H9 (cell line): ENCODE results near the gene RAD21L1. TPM values are rescaled to one million over a fixed set of nuclear protein-coding genes. Genes with fewer than 3 reads are reported as not detected.

Experiments
- DNase-seq: peaks from one replicate; pipeline ENCODE4 v3.0.0-alpha.2; 2017
- H2AFZ ChIP-seq: one replicate; pipeline ENCODE4 v1.6.1; 2013; ENCODE audit warnings: mild to moderate bottlenecking, low read length, control low read depth, moderate library complexity
- H2AK5ac ChIP-seq: 2 replicates; pipeline ENCODE4 v1.6.1; 2013; ENCODE audit warnings: low read length, control low read depth, mixed read lengths; ENCODE audit not compliant: insufficient read length
- H2BK120ac ChIP-seq: one replicate; pipeline ENCODE4 v1.6.1; 2013; ENCODE audit warnings: low read depth, mild to moderate bottlenecking, low read length, control low read depth, inconsistent platforms; ENCODE audit not compliant: poor library complexity, severe bottlenecking
- H2BK12ac ChIP-seq: 2 replicates; pipeline ENCODE4 v1.6.1; 2013; ENCODE audit warnings: low read length, control low read depth, mixed read lengths, low read depth; ENCODE audit not compliant: insufficient read length
- H2BK15ac ChIP-seq: 2 replicates; pipeline ENCODE4 v1.6.1; 2013; ENCODE audit warnings: low read depth, low read length, control low read depth
- H2BK20ac ChIP-seq: one replicate; pipeline ENCODE4 v1.6.1; 2013; ENCODE audit warnings: low read depth, mild to moderate bottlenecking, low read length, control low read depth, inconsistent platforms; ENCODE audit not compliant: poor library complexity, severe bottlenecking
- H2BK5ac ChIP-seq: 2 replicates; pipeline ENCODE4 v1.6.1; 2013; ENCODE audit warnings: low read length, control low read depth, mixed read lengths; ENCODE audit not compliant: insufficient read length
- H3K14ac ChIP-seq: 2 replicates; pipeline ENCODE4 v1.6.1; 2013; ENCODE audit warnings: low read length, control low read depth; ENCODE audit not compliant: insufficient read depth
- H3K18ac ChIP-seq: 2 replicates; pipeline ENCODE4 v1.6.1; 2013; ENCODE audit warnings: low read depth, mild to moderate bottlenecking, mixed read lengths, low read length, control low read depth; ENCODE audit not compliant: insufficient read length
- H3K23ac ChIP-seq: 2 replicates; pipeline ENCODE4 v1.6.1; 2013; ENCODE audit warnings: low read length, control low read depth, mixed read lengths, low read depth; ENCODE audit not compliant: insufficient read length
- H3K23me2 ChIP-seq: 2 replicates; pipeline ENCODE4 v1.6.1; 2013; ENCODE audit warnings: low read depth, mild to moderate bottlenecking, mixed read lengths, low read length, control low read depth; ENCODE audit not compliant: insufficient read length, poor library complexity, severe bottlenecking
- H3K27ac ChIP-seq: 2 replicates; pipeline ENCODE4 v1.5.1; 2013; ENCODE audit warnings: low read length, control low read depth, mixed read lengths, low read depth; ENCODE audit not compliant: insufficient read length
- H3K27me3 ChIP-seq: 2 replicates; pipeline ENCODE4 v1.6.1; 2013; ENCODE audit warnings: low read length, control low read depth, inconsistent platforms; ENCODE audit not compliant: insufficient read depth
- H3K4ac ChIP-seq: 2 replicates; pipeline ENCODE4 v1.6.1; 2013; ENCODE audit warnings: low read depth, mild to moderate bottlenecking, control low read depth, inconsistent platforms, low read length, moderate library complexity
- H3K4me1 ChIP-seq: 2 replicates; pipeline ENCODE4 v1.6.1; 2013; ENCODE audit warnings: low read length, control low read depth, inconsistent platforms; ENCODE audit not compliant: insufficient read depth
- H3K4me2 ChIP-seq: 2 replicates; pipeline ENCODE4 v1.6.1; 2013; ENCODE audit warnings: low read length, control low read depth, mixed read lengths; ENCODE audit not compliant: insufficient read length, insufficient read depth
- H3K56ac ChIP-seq: 2 replicates; pipeline ENCODE4 v1.6.1; 2013; ENCODE audit warnings: low read depth, mild to moderate bottlenecking, mixed read lengths, low read length, control low read depth; ENCODE audit not compliant: insufficient read length
- H3K79me1 ChIP-seq: 2 replicates; pipeline ENCODE4 v1.6.1; 2013; ENCODE audit warnings: low read depth, mild to moderate bottlenecking, moderate library complexity, low read length, control low read depth, inconsistent platforms; ENCODE audit not compliant: insufficient read depth, poor library complexity, severe bottlenecking
- H3K79me2 ChIP-seq: 2 replicates; pipeline ENCODE4 v1.6.1; 2013; ENCODE audit warnings: low read length, control low read depth, inconsistent platforms; ENCODE audit not compliant: insufficient read depth
- H3K9ac ChIP-seq: 2 replicates; pipeline ENCODE4 v1.6.1; 2013; ENCODE audit warnings: low read length, control low read depth, mixed read lengths; ENCODE audit not compliant: insufficient read length; ENCODE audit errors: extremely low read depth
- H3K9me3 ChIP-seq: one replicate; pipeline ENCODE4 v1.6.1; 2013; ENCODE audit warnings: low read depth, low read length, inconsistent platforms; ENCODE audit not compliant: control insufficient read depth
- H3T11ph ChIP-seq: one replicate; pipeline ENCODE4 v1.6.1; 2013; ENCODE audit warnings: mild to moderate bottlenecking, low read length, control low read depth, inconsistent platforms
- H4K20me1 ChIP-seq: one replicate; pipeline ENCODE4 v1.6.1; 2013; ENCODE audit not compliant: control insufficient read depth, insufficient read length, insufficient read depth
- H4K5ac ChIP-seq: 2 replicates; pipeline ENCODE4 v1.6.1; 2013; ENCODE audit warnings: low read depth, mild to moderate bottlenecking, mixed read lengths, low read length, control low read depth; ENCODE audit not compliant: insufficient read length
- H4K8ac ChIP-seq: replicated peaks from 2 replicates; pipeline ENCODE4 v1.6.1; 2013; ENCODE audit warnings: low read length, control low read depth, mixed read lengths, low read depth; ENCODE audit not compliant: insufficient read length
- H4K91ac ChIP-seq: 2 replicates; pipeline ENCODE4 v1.6.1; 2013; ENCODE audit warnings: low read depth, mild to moderate bottlenecking, moderate library complexity, mixed read lengths, low read length, control low read depth; ENCODE audit not compliant: insufficient read length
- H3K27ac Mint-ChIP-seq, 3 experiments: 2 replicates in 2 of 3; 3 replicates in 1 of 3; pipeline ENCODE4 v1.8.0; 2020 to 2021; ENCODE audit warnings: mixed read lengths in 3 of 3, mild to moderate bottlenecking in 1 of 3, moderate library complexity in 1 of 3
- H3K27me3 Mint-ChIP-seq: 2 replicates; pipeline ENCODE4 v1.8.0; 2021; ENCODE audit warnings: low read depth, mild to moderate bottlenecking, moderate library complexity, mixed read lengths
- H3K36me3 Mint-ChIP-seq, 3 experiments: 2 replicates in 2 of 3; 3 replicates in 1 of 3; pipeline ENCODE4 v1.8.0; 2020 to 2021; ENCODE audit warnings: low read depth in 3 of 3, mixed read lengths in 3 of 3; ENCODE audit not compliant: insufficient read depth in 1 of 3
- H3K4me1 Mint-ChIP-seq, 2 experiments: 2 replicates each; pipeline ENCODE4 v1.8.0; 2020; ENCODE audit warnings: mixed read lengths in 2 of 2
- H3K4me3 Mint-ChIP-seq, 2 experiments: 2 replicates in 1 of 2; 3 replicates in 1 of 2; pipeline ENCODE4 v1.8.0; 2020 to 2021; ENCODE audit warnings: mild to moderate bottlenecking in 2 of 2, mixed read lengths in 2 of 2, moderate library complexity in 1 of 2
- H3K9me3 Mint-ChIP-seq, 2 experiments: 2 replicates in 1 of 2; 3 replicates in 1 of 2; pipeline ENCODE4 v1.8.0; 2020; ENCODE audit warnings: mild to moderate bottlenecking in 2 of 2, mixed read lengths in 2 of 2, moderate library complexity in 1 of 2
- CTCF ChIP-seq: fragments of 200-600 bp; sonication (generic); conservative IDR thresholded peaks from 3 replicates; pipeline ENCODE4 v1.8.0; 2021; ENCODE audit warnings: antibody characterized with exemption, mild to moderate bottlenecking
- WGBS: extraction: QIAGEN DNeasy Blood & Tissue Kit; methylation state at CpG from one replicate; pipeline ENCODE4 v1.1.7; 2013; ENCODE audit warnings: missing lambda C conversion rate, low lambda C conversion rate, mixed read lengths; ENCODE audit not compliant: insufficient read length; ENCODE audit errors: extremely low coverage; 5-methylcytosine and 5-hydroxymethylcytosine counted together
- total RNA-seq: library from RNA; stranded (reverse); gene quantifications from 2 replicates; pipeline ENCODE4 v1.2.1, GENCODE V29; 2021

The RAD21L1 gene
- total RNA-seq, 1 experiment from 2014 or later, result not detected

GRCh38 chr20:1304710-1305515 lies 79.1 kb downstream of the RAD21L1 start:
- Histone ChIP-seq H3K27me3 (no peaks in the 10 kb centered on the region), H3K14ac (no peak overlapping the region), H3K23me2 (no peaks in the 10 kb centered on the region), H3K27ac (no peak overlapping the region), H4K8ac (no peak overlapping the region), H2BK15ac (no peak overlapping the region), H3K56ac (no peak overlapping the region), H3K4me1 (no peaks in the 10 kb centered on the region; the same call in 1 of the 2 replicates), H4K20me1 (no peaks in the 10 kb centered on the region), H2AFZ (no peak overlapping the region), H3K4me2 (no peak overlapping the region), H3K9ac (no peak overlapping the region), H3K79me2 (no peaks in the 10 kb centered on the region), H2BK120ac (no peak overlapping the region), H3K18ac (no peak overlapping the region), H3K79me1 (no peaks in the 10 kb centered on the region), H3K9me3 (no peaks in the 10 kb centered on the region), H4K91ac (no peak overlapping the region), H3K4ac (no peak overlapping the region), H2BK5ac (no peak overlapping the region), H3K23ac (no peak overlapping the region), H2AK5ac (no peak overlapping the region), H3T11ph (no peak overlapping the region), H2BK12ac (no peak overlapping the region), H2BK20ac (no peak overlapping the region), H4K5ac (peak overlapping the region; percentile 16)
- Mint-ChIP-seq H3K36me3 (no peaks in the 10 kb centered on the region; a peak in 1 of 7 replicates), H3K27me3 (no peaks in the 10 kb centered on the region), H3K4me1 (peaks cover 18 to 28% of the 10 kb centered on the region in 2 experiments), H3K27ac (peak overlapping the region in 1 of 3 experiments; percentile 39; a peak in 2 of 7 replicates), H3K9me3 (no peaks in the 10 kb centered on the region), H3K4me3 (no peak overlapping the region; a peak in 1 of 5 replicates)
- no peak for DNase-seq
- WGBS, result no CpG with 5 or more reads among the region's 31 CpGs
- no peak for TF ChIP-seq CTCF

Other genes starting within 250 kb of the RAD21L1 start
- gene RSPO4, start 223.7 kb upstream of the RAD21L1 start, total RNA-seq, result 5.0 and 6.7 TPM in 2 replicates
- gene PSMF1, start 107.4 kb upstream of the RAD21L1 start, total RNA-seq, result 90.8 and 93.9 TPM in 2 replicates
- gene TMEM74B, start 41.1 kb upstream of the RAD21L1 start, total RNA-seq, result 4.9 and 6.2 TPM in 2 replicates
- 0.13 TPM in 1 of 2 replicates, not detected in the other for gene C20orf202, start 22.6 kb upstream of the RAD21L1 start, total RNA-seq
- 1.8 TPM in 2 replicates for gene SNPH, start 40.2 kb downstream of the RAD21L1 start, total RNA-seq
- 1.9 and 3.1 TPM in 2 replicates for gene SDCBP2, start 103.1 kb downstream of the RAD21L1 start, total RNA-seq
- gene FKBP1A, start 167.0 kb downstream of the RAD21L1 start, total RNA-seq, result 196 and 210 TPM in 2 replicates
- gene NSFL1C, start 240.8 kb downstream of the RAD21L1 start, total RNA-seq, result 81.8 and 85.4 TPM in 2 replicates